Nephron progenitor cell (in vitro differentiated cells): ENCODE data around the gene ESAM.

ENCODE experiments used
- DNase-seq: peaks from one replicate; pipeline ENCODE4 v3.0.0; 2021
- H3K27ac Mint-ChIP-seq: 2 replicates; pipeline ENCODE4 v1.8.0; 2021; ENCODE audit warnings: mild to moderate bottlenecking, moderate library complexity, mixed read lengths
- H3K27me3 Mint-ChIP-seq: 2 replicates; pipeline ENCODE4 v1.8.0; 2021; ENCODE audit warnings: mild to moderate bottlenecking, low read depth, mixed read lengths; ENCODE audit not compliant: poor library complexity
- H3K36me3 Mint-ChIP-seq: 2 replicates; pipeline ENCODE4 v1.8.0; 2021; ENCODE audit warnings: low read depth, mixed read lengths
- H3K4me1 Mint-ChIP-seq: 2 replicates; pipeline ENCODE4 v1.8.0; 2021; ENCODE audit warnings: mixed read lengths
- H3K4me3 Mint-ChIP-seq: 2 replicates; pipeline ENCODE4 v1.8.0; 2021; ENCODE audit warnings: mild to moderate bottlenecking, moderate library complexity, mixed read lengths
- H3K9me3 Mint-ChIP-seq: 2 replicates; pipeline ENCODE4 v1.8.0; 2021; ENCODE audit warnings: mild to moderate bottlenecking, moderate library complexity, mixed read lengths
- CTCF ChIP-seq: fragments of 200-600 bp; sonication (generic); IDR thresholded peaks from 2 replicates; pipeline ENCODE4 v1.5.0; 2021; ENCODE audit warnings: antibody characterized with exemption

The ESAM gene

GRCh38 chr11:124725719-124726105 is 36.4 kb downstream of the ESAM start:
- Mint-ChIP-seq H3K27ac (no peak overlapping the region), H3K4me3 (peak overlapping the region; percentile 4), H3K27me3 (peaks cover 82% of the 10 kb centered on the region), H3K9me3 (no peaks in the 10 kb centered on the region), H3K36me3 (no peaks in the 10 kb centered on the region), H3K4me1 (peaks cover 41% of the 10 kb centered on the region)
- TF ChIP-seq CTCF, result no peak
- DNase-seq, result no peak

GRCh38 chr11:124724979-124725718 is 36.9 kb downstream of the ESAM start:
- Mint-ChIP-seq H3K27me3 (peaks cover 86% of the 10 kb centered on the region), H3K4me3 (no peak overlapping the region), H3K9me3 (no peaks in the 10 kb centered on the region), H3K27ac (no peak overlapping the region), H3K36me3 (no peaks in the 10 kb centered on the region), H3K4me1 (peaks cover 41% of the 10 kb centered on the region)
- DNase-seq, result no peak
- no peak for TF ChIP-seq CTCF

GRCh38 chr11:124722176-124722575 is 39.9 kb downstream of the ESAM start:
- Mint-ChIP-seq H3K4me3 (no peak overlapping the region), H3K27me3 (peaks cover 96% of the 10 kb centered on the region), H3K27ac (no peak overlapping the region), H3K4me1 (peaks cover 66% of the 10 kb centered on the region), H3K36me3 (no peaks in the 10 kb centered on the region), H3K9me3 (no peaks in the 10 kb centered on the region)
- DNase-seq, result no peak
- no peak for TF ChIP-seq CTCF

GRCh38 chr11:124719534-124719933 is 42.6 kb downstream of the ESAM start:
- no peaks in the 10 kb centered on the region for H3K9me3 Mint-ChIP-seq
- H3K4me3 Mint-ChIP-seq, result peak overlapping the region; percentile 82
- no peak overlapping the region for H3K27ac Mint-ChIP-seq
- TF ChIP-seq CTCF, result no peak
- no peaks in the 10 kb centered on the region for H3K36me3 Mint-ChIP-seq
- peaks cover 49% of the 10 kb centered on the region for H3K4me1 Mint-ChIP-seq
- no peak for DNase-seq
- H3K27me3 Mint-ChIP-seq, result peaks cover 99% of the 10 kb centered on the region

GRCh38 chr11:124718801-124719200 is 43.3 kb downstream of the ESAM start:
- Mint-ChIP-seq H3K27me3 (peaks cover 99% of the 10 kb centered on the region), H3K4me3 (peak overlapping the region; percentile 82), H3K4me1 (peaks cover 45% of the 10 kb centered on the region), H3K27ac (no peak overlapping the region), H3K9me3 (no peaks in the 10 kb centered on the region), H3K36me3 (no peaks in the 10 kb centered on the region)
- DNase-seq, result no peak
- no peak for TF ChIP-seq CTCF
